Skeletal muscle tissue (tissue), 4 donors: ENCODE data around the gene ATP2A3. TPM values are rescaled to one million over a fixed set of nuclear protein-coding genes. Genes with fewer than 3 reads are reported as not detected.

ENCODE experiments used
- H3K27ac ChIP-seq: one replicate; pipeline ENCODE4 v1.7.0; 2013; ENCODE audit warnings: mild to moderate bottlenecking, low read depth, low read length, inconsistent platforms
- H3K27me3 ChIP-seq, 3 donors: one replicate each; pipeline ENCODE4 v1.7.0; 2013; ENCODE audit warnings: low read length in 3 of 3; ENCODE audit not compliant: control insufficient read depth in 3 of 3, insufficient read depth in 3 of 3
- H3K36me3 ChIP-seq, 3 donors: one replicate each; pipeline ENCODE4 v1.7.0; 2013; ENCODE audit warnings: low read length in 3 of 3; ENCODE audit not compliant: control insufficient read depth in 3 of 3, insufficient read depth in 3 of 3
- H3K4me1 ChIP-seq, 3 donors: one replicate each; pipeline ENCODE4 v1.7.0; 2013; ENCODE audit warnings: low read length in 3 of 3, mild to moderate bottlenecking in 3 of 3; ENCODE audit not compliant: control insufficient read depth in 3 of 3, insufficient read depth in 3 of 3
- H3K4me3 ChIP-seq, 3 donors: one replicate each; pipeline ENCODE4 v1.7.0; 2013; ENCODE audit warnings: low read length in 3 of 3
- H3K9ac ChIP-seq, 3 donors: one replicate each; pipeline ENCODE4 v1.7.0; 2013; ENCODE audit warnings: low read length in 3 of 3, mild to moderate bottlenecking in 3 of 3, moderate library complexity in 2 of 3, low read depth in 1 of 3
- H3K9me3 ChIP-seq, 3 donors: one replicate each; pipeline ENCODE4 v1.7.0; 2013; ENCODE audit warnings: low read length in 3 of 3; ENCODE audit not compliant: control insufficient read depth in 3 of 3
- total RNA-seq: library from RNA; depleted of rRNA; stranded (reverse); fragments of >200 nt; gene quantifications from one replicate; pipeline ENCODE4 v1.2.3, GENCODE V29; 2014
- donor health status: Osteomylitis.

The ATP2A3 gene
- total RNA-seq, 1 donor from 2014 or later = 3.7 TPM

- no peak overlapping the region for H3K27ac ChIP-seq
- H3K4me1 ChIP-seq = peaks cover 0 to 8% (median 0%) of the 10 kb centered on the region in 3 donors
- H3K27me3 ChIP-seq = peaks cover 0 to 5% (median 3%) of the 10 kb centered on the region in 3 donors
- H3K9ac ChIP-seq = no peak overlapping the region
- no peaks in the 10 kb centered on the region for H3K36me3 ChIP-seq
- no peak overlapping the region for H3K4me3 ChIP-seq
- H3K9me3 ChIP-seq = no peaks in the 10 kb centered on the region
Observed at GRCh38 chr17:3925684-3926485, 38.4 kb downstream of the ATP2A3 start.

- Histone ChIP-seq H3K4me1 (peaks cover 0 to 8% (median 0%) of the 10 kb centered on the region in 3 donors), H3K27ac (no peak overlapping the region), H3K4me3 (no peak overlapping the region), H3K9ac (no peak overlapping the region), H3K9me3 (no peaks in the 10 kb centered on the region), H3K27me3 (peaks cover 0 to 5% (median 3%) of the 10 kb centered on the region in 3 donors), H3K36me3 (no peaks in the 10 kb centered on the region)
Observed at GRCh38 chr17:3924512-3925350, 39.5 kb downstream of the ATP2A3 start.

- H3K36me3 ChIP-seq = no peaks in the 10 kb centered on the region
- H3K27ac ChIP-seq = no peak overlapping the region
- H3K9ac ChIP-seq = no peak overlapping the region
- H3K4me1 ChIP-seq = peaks cover 0 to 11% (median 1%) of the 10 kb centered on the region in 3 donors
- no peak overlapping the region for H3K4me3 ChIP-seq
- peaks cover 0 to 5% (median 3%) of the 10 kb centered on the region in 3 donors for H3K27me3 ChIP-seq
- no peaks in the 10 kb centered on the region for H3K9me3 ChIP-seq
Observed at GRCh38 chr17:3923466-3924190, 40.6 kb downstream of the ATP2A3 start.

- Histone ChIP-seq H3K36me3 (no peaks in the 10 kb centered on the region), H3K4me3 (no peak overlapping the region), H3K9me3 (no peaks in the 10 kb centered on the region), H3K4me1 (peaks cover 0 to 8% (median 4%) of the 10 kb centered on the region in 3 donors), H3K9ac (no peak overlapping the region), H3K27ac (no peak overlapping the region), H3K27me3 (peaks cover 0 to 5% (median 3%) of the 10 kb centered on the region in 3 donors)
Observed at GRCh38 chr17:3922765-3923164, 41.5 kb downstream of the ATP2A3 start.

- no peak overlapping the region for H3K9ac ChIP-seq
- H3K36me3 ChIP-seq = no peaks in the 10 kb centered on the region
- no peaks in the 10 kb centered on the region for H3K9me3 ChIP-seq
- no peak overlapping the region for H3K4me3 ChIP-seq
- no peak overlapping the region for H3K27ac ChIP-seq
- peaks cover 7 to 15% (median 8%) of the 10 kb centered on the region in 3 donors for H3K4me1 ChIP-seq
- peaks cover 0 to 5% (median 3%) of the 10 kb centered on the region in 3 donors for H3K27me3 ChIP-seq
Observed at GRCh38 chr17:3921502-3922319, 42.5 kb downstream of the ATP2A3 start.

GRCh38 chr17:3921006-3921405, 43.2 kb downstream of the ATP2A3 start:
- peaks cover 0 to 5% (median 3%) of the 10 kb centered on the region in 3 donors for H3K27me3 ChIP-seq
- no peak overlapping the region for H3K27ac ChIP-seq
- no peak overlapping the region for H3K4me3 ChIP-seq
- H3K36me3 ChIP-seq = no peaks in the 10 kb centered on the region
- H3K4me1 ChIP-seq = peaks cover 7 to 16% (median 8%) of the 10 kb centered on the region in 3 donors
- no peak overlapping the region for H3K9ac ChIP-seq
- no peaks in the 10 kb centered on the region for H3K9me3 ChIP-seq

- H3K36me3 ChIP-seq = no peaks in the 10 kb centered on the region
- H3K9ac ChIP-seq = no peak overlapping the region
- H3K4me3 ChIP-seq = no peak overlapping the region
- H3K27me3 ChIP-seq = no peaks in the 10 kb centered on the region
- no peaks in the 10 kb centered on the region for H3K9me3 ChIP-seq
- peaks cover 8 to 18% (median 8%) of the 10 kb centered on the region in 3 donors for H3K4me1 ChIP-seq
- no peak overlapping the region for H3K27ac ChIP-seq
Observed at GRCh38 chr17:3919123-3919624, 45.1 kb downstream of the ATP2A3 start.

- Histone ChIP-seq H3K27me3 (no peaks in the 10 kb centered on the region), H3K4me1 (peaks cover 11 to 18% (median 14%) of the 10 kb centered on the region in 3 donors), H3K36me3 (no peaks in the 10 kb centered on the region), H3K4me3 (no peak overlapping the region), H3K9ac (no peak overlapping the region), H3K27ac (no peak overlapping the region), H3K9me3 (no peaks in the 10 kb centered on the region)
Observed at GRCh38 chr17:3918372-3919122, 45.7 kb downstream of the ATP2A3 start.
